SH-SY5Y (cell line): ENCODE data around the gene PABPN1L.

Source experiments
- GATA2 ChIP-seq: IDR thresholded peaks from 2 replicates; pipeline ENCODE4 v1.6.1; 2011; ENCODE audit warnings: mild to moderate bottlenecking, low read depth, low read length
- GATA3 ChIP-seq: IDR thresholded peaks from 2 replicates; pipeline ENCODE4 v1.6.1; 2011; ENCODE audit warnings: low read depth, mild to moderate bottlenecking, low read length, moderate library complexity

DNA sequence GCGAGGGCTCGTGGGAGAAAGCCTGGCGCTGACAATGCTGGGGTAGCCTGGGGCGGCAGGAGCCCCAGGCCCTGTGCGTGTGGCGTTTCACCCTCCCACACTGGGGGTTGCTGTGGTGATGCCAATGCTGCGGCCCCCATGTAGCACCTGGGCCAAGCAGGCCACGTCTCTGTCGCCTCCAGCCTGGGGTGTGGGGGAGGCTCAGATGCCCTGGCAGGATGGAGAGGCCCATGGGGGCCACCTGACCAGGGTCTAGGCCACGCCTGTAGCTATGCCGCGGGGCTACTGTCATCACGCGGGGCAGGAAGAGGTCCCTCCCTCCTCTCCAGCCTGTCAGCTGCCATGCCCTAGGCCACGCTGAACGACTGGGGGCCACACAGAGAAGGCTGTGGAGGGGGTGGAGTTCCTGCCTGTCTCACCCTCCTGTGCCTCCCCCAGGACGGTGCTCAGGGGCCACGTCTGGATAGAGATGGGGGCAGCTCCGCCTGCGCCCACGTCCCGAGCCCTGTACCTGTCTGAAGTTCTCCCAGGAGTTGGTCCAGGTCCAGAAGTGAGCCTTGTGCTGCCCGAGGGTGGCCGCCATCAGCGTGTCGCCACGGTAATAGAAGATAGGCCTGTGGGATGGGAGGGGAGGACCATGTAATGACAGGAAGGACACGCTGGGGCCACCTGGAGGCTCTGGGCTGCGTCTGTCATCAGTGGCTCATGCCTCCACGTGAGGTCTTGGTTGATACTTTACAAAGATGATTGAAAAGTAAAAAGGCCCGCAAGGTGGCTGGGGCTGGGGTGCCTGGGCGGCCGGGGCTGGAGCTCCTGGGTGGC lies 42.0 kb downstream of the PABPN1L start:
- TF ChIP-seq GATA3 (no peak), GATA2 (no peak)
